A549 treated with DMSO at 1 μM for 4 hours (cell line): ENCODE results near the gene DUSP3. TPM values are rescaled to one million over a fixed set of nuclear protein-coding genes. Genes with fewer than 3 reads are reported as not detected.

Experiments
- total RNA-seq: library from RNA; stranded (reverse); fragments of 200-300 nt; extraction: Qiagen RNA extraction; gene quantifications from 5 replicates; pipeline ENCODE4 v1.2.3, GENCODE V29; 2022; ENCODE audit warnings: low read depth

The DUSP3 gene
- 62.4 to 69.0 TPM (median 67.2 TPM) in 5 replicates for total RNA-seq

DNA sequence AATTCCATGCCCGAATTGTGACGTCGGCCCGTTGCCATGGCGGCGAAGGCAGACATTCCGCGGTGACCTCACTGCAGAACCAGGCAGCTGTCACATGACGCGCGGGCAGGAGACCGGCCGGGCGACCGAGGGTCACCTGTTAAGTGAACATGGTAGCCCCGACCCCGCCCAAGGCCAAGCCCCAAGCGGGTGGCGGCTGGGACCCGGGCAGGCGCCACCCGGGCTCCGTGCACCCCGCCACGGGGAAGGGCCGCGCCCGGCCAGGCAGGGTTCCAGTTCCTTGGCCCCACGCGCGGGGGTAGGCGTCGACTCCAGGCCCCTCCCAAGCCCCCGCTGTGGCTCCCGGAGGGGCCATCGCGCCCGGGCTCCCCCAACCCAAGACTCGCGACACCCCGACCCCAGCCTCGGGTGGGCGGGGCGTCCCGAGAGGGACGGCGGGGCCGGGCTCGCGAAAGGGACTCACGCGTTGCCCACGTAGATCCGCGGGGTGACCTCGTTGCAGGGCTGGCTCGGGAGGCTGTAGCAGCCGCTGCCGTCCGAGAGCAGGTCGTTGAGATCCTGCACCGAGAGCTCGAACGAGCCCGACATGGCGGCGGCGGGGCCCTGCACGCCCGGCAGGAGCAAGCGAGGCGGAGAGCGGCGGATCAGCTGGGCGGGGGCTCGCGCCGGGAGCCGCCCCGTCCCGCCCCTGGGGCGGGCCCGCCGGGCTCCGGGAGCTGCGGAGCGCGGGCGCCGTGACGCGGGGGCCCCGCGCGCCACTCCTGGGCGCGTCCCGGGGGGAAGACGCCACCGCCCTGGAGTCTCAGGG lies at the start of gene DUSP3:
Gene DUSP3, minus strand, starts transcription at position 641 of the 808 bp plus-strand sequence. Its CDS starts 53 bp downstream, at position 588.

GRCh38 chr17:43780135-43780534 lies 1.4 kb upstream of the DUSP3 start, which contains the start of gene CFAP97D1:
Gene CFAP97D1, plus strand, starts transcription at chr17:43780435. Its CDS starts 28 bp downstream, at chr17:43780463.

DNA sequence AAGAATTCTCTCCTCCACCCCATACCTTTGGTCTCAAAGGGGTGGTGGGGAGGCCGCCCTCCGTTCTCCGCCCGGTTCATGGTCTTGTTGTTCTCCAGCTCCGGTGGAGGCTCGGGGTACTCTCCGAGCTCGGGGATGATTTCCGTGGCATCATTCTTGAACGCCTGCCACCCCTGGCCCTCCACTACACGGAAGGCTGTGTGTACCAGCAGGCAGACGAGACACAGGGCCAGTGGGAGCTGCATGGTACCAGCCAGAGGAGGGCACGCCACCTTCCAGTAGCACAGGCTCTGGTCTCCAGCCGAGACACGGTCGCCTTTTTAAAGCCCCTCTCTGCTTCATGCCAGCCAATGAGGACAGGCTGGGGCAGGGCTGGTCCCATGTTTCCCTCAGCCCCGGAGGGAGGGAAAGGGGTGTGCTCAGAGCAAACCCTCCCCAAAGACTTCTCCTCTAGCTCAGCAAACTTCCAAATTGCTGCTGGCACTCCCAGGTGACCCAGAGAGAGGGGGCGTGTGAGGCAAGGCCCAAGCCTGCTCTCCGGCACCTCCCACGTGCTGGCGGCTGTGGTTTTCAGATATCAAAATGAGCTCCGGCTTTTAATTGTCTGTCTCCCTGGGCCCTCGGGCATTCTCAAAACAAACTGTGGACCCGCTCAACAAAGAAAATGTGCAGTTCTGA lies 20.1 kb downstream of the DUSP3 start, which contains the start of gene SOST:
Gene SOST, minus strand, starts transcription at position 295 of the 678 bp plus-strand sequence. Its CDS starts 50 bp downstream, at position 245.

Other genes starting within 250 kb of the DUSP3 start
- gene ETV4, start 232.6 kb downstream of the DUSP3 start, total RNA-seq, result 43.0 to 50.1 TPM (median 48.1 TPM) in 5 replicates
- gene MEOX1, start 117.1 kb downstream of the DUSP3 start, total RNA-seq, result not detected in 5 replicates
- not detected in 5 replicates for gene SOST, start 20.2 kb downstream of the DUSP3 start, total RNA-seq
- gene CFAP97D1, start 1.5 kb upstream of the DUSP3 start, total RNA-seq, result not detected in 5 replicates
- gene MPP3, start 54.2 kb upstream of the DUSP3 start, total RNA-seq, result 17.6 to 20.7 TPM (median 19.4 TPM) in 5 replicates
- not detected in 5 replicates for gene CD300LG, start 68.2 kb upstream of the DUSP3 start, total RNA-seq
- gene MPP2, start 128.6 kb upstream of the DUSP3 start, total RNA-seq, result 1.7 to 3.2 TPM (median 2.1 TPM) in 5 replicates
- not detected in 5 replicates for gene PPY, start 163.5 kb upstream of the DUSP3 start, total RNA-seq
- gene PYY, start 175.0 kb upstream of the DUSP3 start, total RNA-seq, result 0.17 TPM in 1 of 5 replicates, not detected in the others
- gene NAGS, start 225.6 kb upstream of the DUSP3 start, total RNA-seq, result 0.77 to 1.4 TPM (median 1.0 TPM) in 5 replicates
- 27.4 to 33.5 TPM (median 29.9 TPM) in 5 replicates for gene TMEM101, start 236.0 kb upstream of the DUSP3 start, total RNA-seq